SK-N-SH (cell line): ENCODE results near the gene HK2.

Experiments used
- FOXM1 ChIP-seq: IDR thresholded peaks from 2 replicates; pipeline ENCODE4 v1.4.0; 2012; ENCODE audit warnings: low read depth, mild to moderate bottlenecking
- POLR2AphosphoS5 ChIP-seq: IDR thresholded peaks from 2 replicates; pipeline ENCODE4 v1.6.1; 2012; ENCODE audit warnings: low read depth, low read length
- TF ChIP-seq, protein P1 (sequence below): fragments of 200-600 bp; sonication (generic); IDR thresholded peaks from 2 replicates; pipeline ENCODE4 v1.6.1; 2017; ENCODE audit warnings: antibody characterized with exemption, mild to moderate bottlenecking, moderate library complexity

DNA sequence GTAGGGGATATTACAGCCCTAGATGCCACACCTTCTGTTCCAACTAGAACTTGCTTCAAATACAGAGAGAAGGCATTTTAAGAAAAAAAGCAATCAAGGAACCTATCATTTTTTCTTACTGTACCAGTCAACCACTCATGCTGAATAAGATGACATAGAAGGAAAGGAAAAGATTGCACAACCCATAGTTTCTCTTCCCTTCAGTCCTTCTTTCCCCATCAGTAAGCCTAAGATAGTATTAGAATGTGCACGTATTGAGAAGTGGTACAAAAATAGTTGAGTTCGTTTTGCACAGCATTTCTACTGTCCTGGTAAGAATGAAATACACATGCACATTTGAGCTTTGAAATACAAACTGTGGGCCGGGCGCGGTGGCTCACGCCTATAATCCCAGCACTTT is 27.0 kb upstream of the HK2 start:
- TF ChIP-seq, protein P1, sequence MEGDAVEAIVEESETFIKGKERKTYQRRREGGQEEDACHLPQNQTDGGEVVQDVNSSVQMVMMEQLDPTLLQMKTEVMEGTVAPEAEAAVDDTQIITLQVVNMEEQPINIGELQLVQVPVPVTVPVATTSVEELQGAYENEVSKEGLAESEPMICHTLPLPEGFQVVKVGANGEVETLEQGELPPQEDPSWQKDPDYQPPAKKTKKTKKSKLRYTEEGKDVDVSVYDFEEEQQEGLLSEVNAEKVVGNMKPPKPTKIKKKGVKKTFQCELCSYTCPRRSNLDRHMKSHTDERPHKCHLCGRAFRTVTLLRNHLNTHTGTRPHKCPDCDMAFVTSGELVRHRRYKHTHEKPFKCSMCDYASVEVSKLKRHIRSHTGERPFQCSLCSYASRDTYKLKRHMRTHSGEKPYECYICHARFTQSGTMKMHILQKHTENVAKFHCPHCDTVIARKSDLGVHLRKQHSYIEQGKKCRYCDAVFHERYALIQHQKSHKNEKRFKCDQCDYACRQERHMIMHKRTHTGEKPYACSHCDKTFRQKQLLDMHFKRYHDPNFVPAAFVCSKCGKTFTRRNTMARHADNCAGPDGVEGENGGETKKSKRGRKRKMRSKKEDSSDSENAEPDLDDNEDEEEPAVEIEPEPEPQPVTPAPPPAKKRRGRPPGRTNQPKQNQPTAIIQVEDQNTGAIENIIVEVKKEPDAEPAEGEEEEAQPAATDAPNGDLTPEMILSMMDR, result no peak
- TF ChIP-seq POLR2AphosphoS5, result no peak
- TF ChIP-seq FOXM1, result no peak
